ENCODE data around the gene CBX5.

CBX5 gene

DNA sequence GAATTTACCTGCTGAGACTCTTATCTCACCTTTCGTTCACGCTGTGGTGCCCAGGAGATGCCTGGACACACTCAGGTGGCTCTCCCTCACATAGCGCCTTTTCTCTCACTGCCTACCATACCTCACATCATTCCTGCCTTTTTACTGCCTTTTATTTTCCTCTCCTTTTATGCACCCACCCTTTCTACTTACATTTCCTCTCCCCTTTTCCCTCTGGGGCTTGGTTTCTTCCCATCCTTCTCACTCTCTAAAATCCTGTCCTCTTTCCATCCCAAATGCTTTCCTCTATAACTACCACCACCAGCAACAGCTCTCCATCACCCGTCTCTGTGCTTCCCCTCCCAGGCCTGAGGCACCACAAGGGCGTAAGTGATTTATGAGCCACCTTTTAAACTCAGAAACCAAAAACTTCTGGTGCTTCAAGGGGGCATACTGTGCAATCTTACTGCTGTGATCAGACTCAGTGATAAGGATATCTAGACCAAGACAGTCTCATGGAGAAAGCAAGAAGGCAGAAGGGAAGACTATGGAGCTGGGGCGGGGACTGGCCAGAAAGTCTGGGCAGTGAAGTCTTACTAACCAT, 58.4 kb downstream of the CBX5 start:
- no peak for DNase-seq

DNA sequence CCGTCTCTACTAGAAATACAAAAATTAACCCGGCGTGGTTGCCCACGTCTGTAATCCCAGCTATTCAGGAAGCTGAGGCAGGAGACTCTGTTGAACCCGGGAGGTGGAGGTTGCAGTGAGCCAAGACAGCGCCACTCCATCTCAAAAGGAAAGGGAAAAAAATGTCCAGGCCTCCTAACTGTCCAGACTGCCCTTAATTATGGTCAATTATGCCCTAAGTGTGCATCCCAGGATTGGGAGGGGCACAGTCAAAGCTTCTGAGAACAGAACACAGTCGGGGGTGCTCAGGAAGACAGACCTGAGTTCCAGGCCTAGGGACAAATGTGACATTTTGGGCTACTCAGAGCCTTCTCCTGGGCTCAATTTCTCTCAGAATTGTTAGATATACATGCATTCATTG, 59.4 kb downstream of the CBX5 start:
- DNase-seq: no peak

DNA sequence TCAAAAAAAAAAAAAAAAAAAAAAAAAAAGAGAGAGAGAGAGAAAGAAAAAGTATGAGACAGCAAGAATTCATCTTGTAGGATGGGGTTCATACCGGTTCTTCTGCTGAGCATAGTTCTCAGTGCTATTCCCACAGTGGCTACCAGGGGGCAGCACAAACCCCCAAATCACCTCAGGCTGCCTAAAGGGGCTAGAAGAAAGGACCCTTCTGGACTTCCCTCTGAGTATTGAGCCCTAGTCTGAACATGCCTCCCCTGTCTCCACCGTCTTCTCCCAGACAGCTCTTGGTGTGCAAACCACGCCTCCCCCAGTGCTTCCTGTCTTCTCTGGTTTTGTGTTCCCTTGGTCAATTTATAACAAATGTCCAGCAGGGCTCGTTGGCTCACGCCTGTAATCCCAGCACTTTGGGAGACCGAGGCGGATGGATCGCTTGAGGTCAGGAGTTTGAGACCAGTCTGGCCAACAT, 59.8 kb downstream of the CBX5 start:
- peak; percentile 24 for DNase-seq

DNA sequence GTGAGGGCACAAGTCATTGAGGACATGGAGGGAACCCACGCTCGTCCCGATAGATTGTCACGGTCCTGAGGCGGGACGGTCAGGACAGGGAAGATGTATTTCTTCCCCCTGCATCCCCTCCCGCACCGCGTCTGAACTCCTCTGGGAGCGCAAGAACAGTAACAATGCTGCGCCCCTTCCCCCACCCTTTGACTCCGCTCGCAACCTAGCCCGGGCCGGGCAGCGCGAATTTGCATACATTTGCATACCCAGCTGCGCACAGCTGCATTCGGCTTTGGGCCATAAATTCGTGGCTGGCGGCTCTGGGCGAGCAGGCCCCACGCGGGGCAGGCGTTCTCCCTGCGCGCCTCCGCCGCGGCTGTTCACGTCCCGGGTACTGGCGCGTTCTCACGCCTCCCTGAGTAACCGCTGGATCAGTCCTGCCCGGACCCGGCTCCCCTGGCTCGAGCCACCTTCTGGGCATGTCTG, 62.1 kb downstream of the CBX5 start:
- peak; percentile 2 for DNase-seq

- peak; percentile 62 for DNase-seq
Measured at GRCh38 chr12:54216797-54217661, 62.9 kb downstream of the CBX5 start.

GRCh38 chr12:54215989-54216796, 63.7 kb downstream of the CBX5 start:
- peak; percentile 36 for DNase-seq

DNA sequence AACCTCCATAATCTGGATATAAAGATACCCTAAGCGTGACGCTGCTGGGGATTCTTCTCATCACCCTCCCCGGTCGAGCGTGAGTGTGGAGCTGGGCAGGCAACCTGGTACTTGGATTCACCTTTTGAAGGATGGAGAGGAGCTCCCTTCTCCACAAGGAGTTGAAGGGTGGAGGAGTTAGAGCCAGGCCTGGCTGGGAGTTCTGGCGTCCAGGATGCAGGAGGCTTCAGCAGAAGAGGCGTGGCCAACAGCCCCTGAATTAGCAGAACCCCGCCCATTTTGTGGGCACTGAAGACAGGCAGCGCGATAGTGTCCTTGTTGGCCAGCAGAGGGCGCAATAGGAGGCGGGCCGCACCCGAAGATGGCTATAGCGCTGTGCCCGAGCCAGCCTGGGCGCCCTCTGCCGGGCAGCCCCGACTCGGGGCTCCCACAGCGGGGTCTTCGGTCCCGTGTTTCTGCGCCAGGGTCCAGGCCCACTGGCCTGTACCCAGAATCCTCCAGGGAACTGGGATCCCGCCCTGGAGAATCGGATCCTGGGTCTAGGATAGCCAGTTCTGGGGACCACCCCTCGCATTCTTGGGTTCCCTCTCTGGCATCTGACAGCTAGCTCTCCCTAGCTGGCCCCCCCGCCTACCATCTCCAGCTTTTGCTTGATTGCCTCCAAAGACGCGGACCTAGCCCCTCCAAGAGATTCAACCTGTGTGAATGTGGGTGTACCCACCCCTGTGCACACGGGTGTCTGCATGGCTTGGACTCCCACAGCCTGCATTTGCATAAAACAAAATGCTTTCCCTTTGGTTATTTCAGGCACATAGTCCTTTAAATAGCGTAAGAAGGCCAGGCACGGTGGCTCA, 65.1 kb downstream of the CBX5 start:
- DNase-seq: peak; percentile 36

- DNase-seq: no peak
Measured at GRCh38 chr12:54213079-54213478, 66.8 kb downstream of the CBX5 start.

DNA sequence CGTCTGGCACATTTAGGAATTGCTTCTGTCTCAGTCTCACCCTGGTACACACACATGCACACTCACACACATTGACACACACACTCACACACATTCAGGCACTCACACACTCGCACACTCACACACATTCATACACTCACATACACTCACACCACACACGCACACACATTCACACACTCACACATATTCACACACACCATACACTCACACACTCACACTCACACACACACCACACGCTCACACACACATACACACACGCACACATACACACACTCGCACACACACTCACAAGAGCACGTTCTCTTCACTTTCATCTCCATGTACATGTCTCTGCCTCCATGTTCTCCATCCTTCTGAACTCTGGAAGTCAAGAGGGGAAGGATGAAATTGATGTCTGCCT, 68.0 kb downstream of the CBX5 start:
- no peak for DNase-seq

DNA sequence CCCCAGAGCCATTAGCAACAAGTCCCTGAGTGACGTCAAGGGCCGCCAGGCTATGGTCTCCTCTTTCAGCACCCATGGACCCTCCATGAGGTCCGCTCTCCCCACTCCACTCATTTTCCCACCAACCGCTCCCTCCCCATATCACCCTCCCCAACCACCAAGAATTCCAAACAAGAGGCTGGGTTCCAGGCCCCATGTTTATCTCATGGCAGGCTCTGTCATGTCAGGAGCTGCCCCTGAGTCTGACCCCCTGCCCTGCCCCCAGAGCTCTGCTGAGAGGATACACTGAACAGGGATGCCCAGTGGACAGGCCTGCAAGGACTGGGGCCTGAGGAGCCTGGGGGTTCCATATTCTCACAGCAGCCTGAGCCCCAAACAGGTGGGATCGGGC, 69.5 kb downstream of the CBX5 start:
- DNase-seq: no peak

DNA sequence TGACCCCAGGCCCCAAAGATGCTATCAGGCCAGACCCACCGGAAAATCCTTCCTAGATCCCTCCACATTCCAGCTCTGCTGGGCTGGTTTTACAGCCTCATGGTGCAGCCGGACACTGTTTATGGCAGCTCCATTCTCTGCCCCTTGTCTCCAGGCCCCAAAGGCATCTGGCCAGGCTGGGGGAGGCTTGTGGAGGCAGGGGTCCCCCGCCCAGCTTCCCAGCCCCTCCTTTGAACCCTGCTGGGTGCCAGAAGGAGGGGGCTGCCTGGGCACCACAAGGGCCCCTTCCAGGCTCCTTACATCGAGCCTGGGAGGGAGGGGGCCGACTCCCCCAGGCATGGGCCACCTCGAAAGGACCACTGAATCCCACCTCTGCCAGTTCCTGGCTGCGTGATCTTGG, 71.3 kb downstream of the CBX5 start:
- no peak for DNase-seq

DNA sequence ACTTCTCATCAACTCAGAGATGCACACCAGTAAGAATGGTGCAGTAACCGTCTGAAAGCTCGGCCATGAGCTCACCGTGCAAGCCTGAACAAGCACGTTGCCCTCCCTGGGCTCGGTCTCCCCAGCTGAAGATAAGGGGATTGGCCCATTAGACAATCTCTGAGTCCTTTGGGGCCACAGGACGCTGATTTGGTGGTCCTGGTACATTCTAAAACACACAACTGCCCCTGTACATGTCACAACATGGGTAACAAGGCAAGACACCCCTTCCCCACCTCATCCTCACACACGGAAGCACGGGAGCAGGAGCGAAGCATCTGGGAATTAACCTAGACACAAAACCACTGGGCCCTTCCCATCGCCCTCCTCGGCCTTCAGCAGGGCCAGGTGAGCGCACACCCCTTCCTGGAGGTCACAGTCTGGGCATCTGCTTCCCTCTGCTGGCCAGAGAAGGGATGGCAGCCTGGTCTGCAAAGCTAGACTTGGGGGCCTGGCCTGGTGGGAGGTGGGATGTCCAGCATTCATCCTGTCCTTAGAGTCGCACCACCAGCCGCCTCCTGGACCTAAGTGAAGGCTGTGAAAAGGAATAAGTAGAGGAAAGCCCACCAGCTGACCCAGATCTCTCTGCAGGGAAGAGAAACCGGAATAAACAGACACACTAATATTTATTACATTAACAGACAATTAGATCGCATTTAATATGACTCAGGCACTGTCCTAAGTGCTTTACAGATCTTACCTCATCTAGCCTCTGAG, 72.2 kb downstream of the CBX5 start:
- DNase-seq: peak; percentile 58

DNA sequence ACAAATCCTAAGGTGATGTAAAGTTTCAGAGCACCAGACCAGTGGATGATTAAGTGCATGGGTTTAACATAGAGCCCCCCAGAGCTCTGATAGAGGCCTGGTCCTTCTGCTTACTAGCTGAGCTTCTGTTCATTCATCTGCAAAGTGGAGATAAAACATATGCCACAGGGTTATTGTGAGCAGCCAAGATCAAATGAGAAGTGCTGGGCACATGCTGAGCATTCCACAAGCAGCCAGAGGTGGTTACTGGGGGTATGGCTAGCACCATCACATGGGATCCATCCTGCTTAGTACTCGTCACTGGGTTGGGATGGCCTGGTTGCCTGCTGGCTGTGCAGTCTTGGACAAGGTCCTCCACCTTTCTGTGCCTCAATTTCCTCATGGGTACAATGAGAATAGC, 73.1 kb downstream of the CBX5 start:
- DNase-seq: no peak

- no peak for DNase-seq
Measured at GRCh38 chr12:54204316-54204715, 75.6 kb downstream of the CBX5 start.

GRCh38 chr12:54201001-54201794, 78.7 kb downstream of the CBX5 start:
- DNase-seq: peak; percentile 34

GRCh38 chr12:54200412-54200811, 79.5 kb downstream of the CBX5 start:
- no peak for DNase-seq

GRCh38 chr12:54199917-54200316, 80.0 kb downstream of the CBX5 start:
- no peak for DNase-seq

DNA sequence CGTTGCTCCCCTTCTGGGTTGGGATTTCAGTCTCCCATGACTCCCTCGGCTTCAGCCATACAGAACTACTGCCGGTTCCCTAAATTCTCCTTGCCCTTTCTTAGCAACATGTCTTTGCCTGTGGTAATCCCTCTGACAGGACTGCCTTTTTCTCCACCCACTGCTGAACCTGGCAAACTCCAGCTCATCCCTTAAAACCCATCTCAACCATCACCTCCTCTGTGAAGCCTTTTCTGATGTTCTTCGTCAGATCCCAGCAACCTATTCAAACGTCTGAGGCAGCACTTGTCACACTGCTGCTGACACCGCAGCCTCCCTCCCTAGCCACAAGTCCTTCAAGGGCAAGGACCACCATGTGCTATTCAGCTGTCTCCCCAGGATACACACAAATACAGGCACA, 80.9 kb downstream of the CBX5 start:
- no peak for DNase-seq

DNA sequence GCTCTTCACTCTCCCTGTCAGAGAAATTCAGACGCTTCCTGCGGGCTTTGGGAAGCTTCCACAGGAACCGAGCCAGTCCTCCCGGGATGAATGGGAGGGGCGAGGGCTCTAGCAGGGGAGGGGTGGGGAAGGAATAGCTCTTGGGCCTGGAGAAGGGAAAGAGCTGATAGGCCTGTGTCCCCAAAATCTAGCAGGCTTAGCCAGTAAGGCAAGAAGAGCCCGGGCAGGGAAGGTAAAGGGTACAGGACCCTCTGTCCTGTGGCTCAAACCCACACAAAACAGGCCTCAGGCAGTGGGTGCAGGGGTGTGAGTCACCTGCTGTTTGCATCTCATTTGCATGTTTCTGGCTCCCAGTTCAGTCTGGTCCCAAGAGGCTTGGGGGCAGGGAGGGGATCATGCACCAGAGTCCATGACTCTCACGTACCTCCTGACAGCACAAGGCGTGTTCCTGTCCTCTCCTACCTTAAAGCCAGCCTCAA, 82.5 kb downstream of the CBX5 start:
- no peak for DNase-seq

GRCh38 chr12:54197010-54197409, 82.9 kb downstream of the CBX5 start:
- no peak for DNase-seq

GRCh38 chr12:54196396-54196795, 83.5 kb downstream of the CBX5 start:
- no peak for DNase-seq
